ENCODE results near the gene METTL1.
"Not testable (repeated sequence)": the region's sequence is repeated elsewhere in the genome, so short reads cannot be mapped to it uniquely, and the experiment has no call there.

Gene METTL1

GRCh38 chr12:57721846-57722608 is 49.9 kb downstream of the METTL1 start:
- DNase-seq, result not testable (repeated sequence)

DNA sequence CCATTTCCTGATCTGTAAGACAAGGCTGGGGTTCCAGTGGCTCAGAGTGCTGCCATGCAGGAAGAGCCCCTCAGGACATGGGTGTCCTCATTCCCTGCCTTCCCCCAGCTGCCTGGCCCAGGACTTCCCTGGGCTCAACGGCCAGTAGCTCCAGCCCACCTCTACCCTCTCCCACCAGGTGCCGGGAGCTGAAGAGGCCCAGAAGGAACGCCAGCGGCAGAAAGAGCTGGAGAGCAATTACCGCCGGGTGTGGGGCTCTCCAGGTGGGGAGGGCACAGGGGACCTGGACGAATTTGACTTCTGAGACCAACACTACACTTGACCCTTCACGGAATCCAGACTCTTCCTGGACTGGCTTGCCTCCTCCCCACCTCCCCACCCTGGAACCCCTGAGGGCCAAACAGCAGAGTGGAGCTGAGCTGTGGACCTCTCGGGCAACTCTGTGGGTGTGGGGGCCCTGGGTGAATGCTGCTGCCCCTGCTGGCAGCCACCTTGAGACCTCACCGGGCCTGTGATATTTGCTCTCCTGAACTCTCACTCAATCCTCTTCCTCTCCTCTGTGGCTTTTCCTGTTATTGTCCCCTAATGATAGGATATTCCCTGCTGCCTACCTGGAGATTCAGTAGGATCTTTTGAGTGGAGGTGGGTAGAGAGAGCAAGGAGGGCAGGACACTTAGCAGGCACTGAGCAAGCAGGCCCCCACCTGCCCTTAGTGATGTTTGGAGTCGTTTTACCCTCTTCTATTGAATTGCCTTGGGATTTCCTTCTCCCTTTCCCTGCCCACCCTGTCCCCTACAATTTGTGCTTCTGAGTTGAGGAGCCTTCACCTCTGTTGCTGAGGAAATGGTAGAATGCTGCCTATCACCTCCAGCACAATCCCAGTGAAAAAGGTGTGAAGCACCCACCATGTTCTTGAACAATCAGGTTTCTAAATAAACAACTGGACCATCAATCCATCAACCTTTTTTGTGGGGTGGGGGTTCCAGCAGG is 51.0 kb downstream of the METTL1 start:
- DNase-seq, result no peak

- no peak for DNase-seq
Measured at GRCh38 chr12:57719777-57720605, 51.9 kb downstream of the METTL1 start.

DNA sequence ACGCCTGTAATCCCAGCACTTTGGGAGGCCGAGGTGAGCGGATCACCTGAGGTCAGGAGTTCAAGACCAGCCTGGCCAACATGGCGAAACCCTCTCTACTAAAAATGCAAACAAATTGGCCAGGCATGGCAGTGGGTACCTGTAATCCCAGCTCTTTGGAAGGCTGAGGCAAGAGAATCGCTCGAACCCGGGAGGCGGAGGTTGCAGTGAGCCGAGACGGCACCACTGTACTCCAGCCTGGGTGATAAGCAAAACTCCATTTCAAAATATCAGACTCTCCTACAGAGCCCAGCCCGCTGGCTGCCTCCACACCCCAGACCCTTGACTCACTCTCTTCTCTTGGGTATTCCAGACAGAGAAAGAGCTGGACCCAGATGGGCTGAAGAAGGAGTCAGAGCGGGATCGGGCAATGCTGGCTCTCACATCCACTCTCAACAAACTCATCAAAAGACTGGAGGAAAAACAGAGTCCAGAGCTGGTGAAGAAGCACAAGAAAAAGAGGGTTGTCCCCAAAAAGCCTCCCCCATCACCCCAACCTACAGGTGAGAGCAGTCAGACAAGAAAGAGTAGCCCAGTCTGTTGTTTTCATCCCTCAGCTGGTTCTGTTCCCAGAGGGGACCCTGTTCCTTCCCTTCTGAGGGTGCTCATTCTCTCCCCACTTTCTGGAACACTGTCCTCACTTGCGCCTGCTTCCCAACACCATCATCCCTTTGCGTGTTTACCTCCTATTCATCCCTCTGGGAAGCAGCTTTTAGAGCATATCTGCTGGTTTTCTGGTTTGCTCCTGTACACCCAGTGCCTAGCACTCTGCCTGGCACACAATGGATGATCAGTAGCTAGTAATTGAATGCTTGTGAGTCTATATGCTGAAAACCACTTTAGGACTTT is 53.0 kb downstream of the METTL1 start:
- no peak for DNase-seq
